Endothelial cell of umbilical vein (primary cell): Measurements from ENCODE around the gene ZNF844. TPM values are rescaled to one million over a fixed set of nuclear protein-coding genes. Genes with fewer than 3 reads are reported as not detected.
A peak's percentile ranks its signal among the peaks of the same experiment; 100 is the strongest.

Experiments
- BruUV-seq: library from RNA; stranded (reverse); fragments of 400-500 nt; replicated peaks from 2 replicates; lab custom pipeline; 2021; lab: Mats Ljungman, UMichigan
- CTCF ChIA-PET: fragments of 300-600, 350-600 bp; sonication (Branson Sonifier 250); formaldehyde crosslinking; loops from one replicate; lab custom pipeline; 2021; ENCODE audit warnings: antibody characterized with exemption, inconsistent platforms; lab: Charles Lee
- POLR2A ChIA-PET: fragments of 300-600, 350-600 bp; sonication (Branson Sonifier 250); formaldehyde crosslinking; loops from one replicate; lab custom pipeline; 2021; ENCODE audit warnings: antibody characterized with exemption, inconsistent platforms; lab: Charles Lee
- DNase-seq: peaks from one replicate; pipeline ENCODE4 v3.0.0-alpha.2; 2011; ENCODE audit warnings: low read depth, low spot score
- FAIRE-seq: peaks from 2 replicates; lab custom pipeline; 2011; peaks lifted over from hg19 to GRCh38; lab: Jason Lieb, UNC
- H2AFZ ChIP-seq: 2 replicates; pipeline ENCODE4 v1.6.0; 2012; ENCODE audit warnings: low read depth, low read length, control low read depth, inconsistent platforms
- H3K27ac ChIP-seq: 2 replicates; pipeline ENCODE4 v1.5.1; 2011; ENCODE audit warnings: low read depth, mild to moderate bottlenecking, control low read depth, low read length, moderate library complexity; ENCODE audit not compliant: insufficient read depth
- H3K27me3 ChIP-seq, 2 experiments: 2 replicates each; pipeline versions ENCODE4 v1.6.0 to v1.6.1; 2011; ENCODE audit warnings: low read length in 2 of 2, mixed read lengths in 1 of 2; ENCODE audit not compliant: control insufficient read depth in 2 of 2, insufficient read depth in 2 of 2
- H3K36me3 ChIP-seq, 2 experiments: 2 replicates in 1 of 2; 3 replicates in 1 of 2; pipeline ENCODE4 v1.5.1; 2011; ENCODE audit warnings: low read length in 2 of 2, mild to moderate bottlenecking in 1 of 2, moderate library complexity in 1 of 2; ENCODE audit not compliant: control insufficient read depth in 2 of 2, insufficient read depth in 2 of 2; ENCODE audit errors: extremely low read depth in 1 of 2
- H3K4me1 ChIP-seq: 3 replicates; pipeline ENCODE4 v1.5.1; 2011; ENCODE audit warnings: mild to moderate bottlenecking, low read length; ENCODE audit not compliant: control insufficient read depth, insufficient read depth; ENCODE audit errors: extremely low read depth
- H3K4me2 ChIP-seq: 2 replicates; pipeline ENCODE4 v1.6.1; 2011; ENCODE audit warnings: low read length, control low read depth, mixed read lengths; ENCODE audit not compliant: insufficient read depth
- H3K4me3 ChIP-seq, 3 experiments: fragments of 200-600 bp in 1 of 3; sonication (generic), shearing (Covaris generic) in 1 of 3; replicated peaks in 1 of 3; 2 replicates each; pipeline ENCODE4 v1.5.1; 2011 to 2016; ENCODE audit warnings: control low read depth in 3 of 3, low read length in 3 of 3, mild to moderate bottlenecking in 2 of 3, inconsistent platforms in 1 of 3, low read depth in 1 of 3, moderate library complexity in 1 of 3; ENCODE audit not compliant: insufficient read depth in 1 of 3
- H3K79me2 ChIP-seq: 2 replicates; pipeline ENCODE4 v1.6.0; 2012; ENCODE audit warnings: low read length, inconsistent platforms; ENCODE audit not compliant: control insufficient read depth, insufficient read depth
- H3K9ac ChIP-seq: replicated peaks from 2 replicates; pipeline ENCODE3; 2011; ENCODE audit warnings: low read length, control low read depth; ENCODE audit not compliant: insufficient read depth; ENCODE audit errors: extremely low read depth
- H3K9me1 ChIP-seq: replicated peaks from 3 replicates; pipeline ENCODE4 v1.6.0; 2011; ENCODE audit warnings: mild to moderate bottlenecking, low read length; ENCODE audit not compliant: control insufficient read depth, insufficient read depth; ENCODE audit errors: extremely low read depth
- H3K9me3 ChIP-seq: replicated peaks from 2 replicates; pipeline ENCODE4 v1.5.1; 2012; ENCODE audit warnings: low read length, inconsistent platforms; ENCODE audit not compliant: control insufficient read depth, insufficient read depth
- H4K20me1 ChIP-seq: replicated peaks from 2 replicates; pipeline ENCODE3; 2011; ENCODE audit warnings: mild to moderate bottlenecking, low read length; ENCODE audit not compliant: control insufficient read depth, insufficient read depth; ENCODE audit errors: extremely low read depth
- EZH2 ChIP-seq: IDR thresholded peaks from 2 replicates; pipeline ENCODE4 v1.6.1; 2012; ENCODE audit warnings: borderline replicate concordance, low read depth, mild to moderate bottlenecking, moderate library complexity, low read length, inconsistent platforms; ENCODE audit not compliant: severe bottlenecking
- FOS ChIP-seq: IDR thresholded peaks from 2 replicates; pipeline ENCODE4 v1.6.1; 2011; ENCODE audit warnings: mild to moderate bottlenecking, low read length, moderate library complexity, borderline replicate concordance; ENCODE audit not compliant: insufficient read depth
- GATA2 ChIP-seq: IDR thresholded peaks from 2 replicates; pipeline ENCODE4 v1.7.0; 2011; ENCODE audit warnings: low read depth, mild to moderate bottlenecking, moderate library complexity, mixed read lengths, low read length; ENCODE audit not compliant: insufficient read length, insufficient read depth
- JUN ChIP-seq: IDR thresholded peaks from 2 replicates; pipeline ENCODE4 v1.6.1; 2011; ENCODE audit warnings: borderline replicate concordance, low read depth; ENCODE audit not compliant: insufficient read length, insufficient read depth
- MYC ChIP-seq: IDR thresholded peaks from one replicate; pipeline ENCODE4 v1.6.1; 2011; ENCODE audit warnings: mild to moderate bottlenecking, low read depth, low read length
- POLR2A ChIP-seq: IDR thresholded peaks from 2 replicates; pipeline ENCODE4 v1.6.1; 2012; ENCODE audit warnings: low read depth, mild to moderate bottlenecking, control low read depth, low read length
- POLR2AphosphoS5 ChIP-seq: IDR thresholded peaks from 2 replicates; pipeline ENCODE4 v1.6.1; 2012; ENCODE audit warnings: low read depth, mild to moderate bottlenecking, control low read depth, low read length, moderate library complexity; ENCODE audit not compliant: insufficient read depth
- dilution Hi-C: fragments of 300-500 bp; cut with MboI; formaldehyde crosslinking; loops from one replicate; pipeline ENCODE4 v1.15.0; 2019; ENCODE audit warnings: low sequenced_read_pairs; ENCODE audit not compliant: extremely low pct_ligation_motif_present
- intact Hi-C: fragments of 100-400 bp; cut with micrococcal nuclease; formaldehyde crosslinking; loops from one replicate; pipeline ENCODE4 v1.10.0; 2022
- polyA plus RNA-seq, 4 experiments: library from polyadenylated mRNA; depleted of rRNA in 3 of 4; stranded (reverse) in 3 of 4; unstranded in 1 of 4; fragments of >200 nt; gene quantifications; 2 replicates each; pipeline versions ENCODE4 v1.2.1 to v1.2.3, GENCODE V29; 2011 to 2012; ENCODE audit warnings: missing spikeins in 1 of 4
- total RNA-seq: library from RNA; stranded (reverse); gene quantifications from 2 replicates; pipeline ENCODE4 v1.2.3, GENCODE V29; 2021
- TF ChIP-seq, protein P1 (sequence below): IDR thresholded peaks from 2 replicates; pipeline ENCODE4 v1.6.1; 2011; ENCODE audit not compliant: insufficient read depth, insufficient read length
- TF ChIP-seq, protein P2 (sequence below), 2 donors: IDR thresholded peaks; 1 replicate in 1 of 2; 2 replicates in 1 of 2; pipeline ENCODE4 v1.5.1; 2011; ENCODE audit warnings: low read length in 2 of 2, mild to moderate bottlenecking in 2 of 2, moderate library complexity in 2 of 2, control low read depth in 1 of 2, inconsistent platforms in 1 of 2, low read depth in 1 of 2; ENCODE audit not compliant: insufficient read depth in 1 of 2; ENCODE audit errors: extremely low read depth in 1 of 2

ZNF844 gene
- total and polyA plus RNA-seq, 2 donors (not counting 3 experiments of a cell fraction or from before 2014, with no cell fraction given) = 0.90 to 3.8 TPM

DNA sequence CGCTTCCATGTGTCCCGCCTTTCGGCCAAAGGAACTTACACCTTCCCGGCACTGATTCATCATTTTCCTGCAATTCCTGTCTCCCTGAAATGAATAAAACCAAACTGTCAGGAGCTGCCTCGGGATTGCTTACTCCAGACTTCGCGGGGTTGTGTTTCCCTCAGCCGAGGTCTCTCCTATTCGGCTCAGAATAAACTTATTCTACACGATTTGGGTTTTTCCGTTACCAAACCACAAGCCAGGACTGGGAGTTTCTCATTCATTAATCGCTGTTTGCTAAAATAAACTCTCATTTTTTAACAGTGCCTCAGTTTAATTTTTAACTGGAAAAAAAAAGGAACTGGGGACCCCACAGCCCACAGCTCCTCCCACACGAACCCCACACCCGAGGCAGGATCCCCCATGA is 12.4 kb upstream of the ZNF844 start:
- H3K9ac ChIP-seq = peak overlapping the region; percentile 8
- H3K9me3 ChIP-seq = no peaks in the 10 kb centered on the region
- H3K79me2 ChIP-seq = no peaks in the 10 kb centered on the region
- TF ChIP-seq, protein P1, sequence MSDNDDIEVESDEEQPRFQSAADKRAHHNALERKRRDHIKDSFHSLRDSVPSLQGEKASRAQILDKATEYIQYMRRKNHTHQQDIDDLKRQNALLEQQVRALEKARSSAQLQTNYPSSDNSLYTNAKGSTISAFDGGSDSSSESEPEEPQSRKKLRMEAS = no peak
- TF ChIP-seq MYC = no peak
- no peak for TF ChIP-seq FOS
- TF ChIP-seq POLR2A = no peak
- TF ChIP-seq POLR2AphosphoS5 = no peak
- no peak for TF ChIP-seq GATA2
- no peak for TF ChIP-seq EZH2
- TF ChIP-seq, protein P2, sequence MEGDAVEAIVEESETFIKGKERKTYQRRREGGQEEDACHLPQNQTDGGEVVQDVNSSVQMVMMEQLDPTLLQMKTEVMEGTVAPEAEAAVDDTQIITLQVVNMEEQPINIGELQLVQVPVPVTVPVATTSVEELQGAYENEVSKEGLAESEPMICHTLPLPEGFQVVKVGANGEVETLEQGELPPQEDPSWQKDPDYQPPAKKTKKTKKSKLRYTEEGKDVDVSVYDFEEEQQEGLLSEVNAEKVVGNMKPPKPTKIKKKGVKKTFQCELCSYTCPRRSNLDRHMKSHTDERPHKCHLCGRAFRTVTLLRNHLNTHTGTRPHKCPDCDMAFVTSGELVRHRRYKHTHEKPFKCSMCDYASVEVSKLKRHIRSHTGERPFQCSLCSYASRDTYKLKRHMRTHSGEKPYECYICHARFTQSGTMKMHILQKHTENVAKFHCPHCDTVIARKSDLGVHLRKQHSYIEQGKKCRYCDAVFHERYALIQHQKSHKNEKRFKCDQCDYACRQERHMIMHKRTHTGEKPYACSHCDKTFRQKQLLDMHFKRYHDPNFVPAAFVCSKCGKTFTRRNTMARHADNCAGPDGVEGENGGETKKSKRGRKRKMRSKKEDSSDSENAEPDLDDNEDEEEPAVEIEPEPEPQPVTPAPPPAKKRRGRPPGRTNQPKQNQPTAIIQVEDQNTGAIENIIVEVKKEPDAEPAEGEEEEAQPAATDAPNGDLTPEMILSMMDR (IDR thresholded peaks at IDR 0.05; ENCODE audit: extremely low read depth in 1 of 2, insufficient read depth in 1 of 2, low read depth in 1 of 2, low read length in 2 of 2) = no peak
- TF ChIP-seq JUN = no peak
- no TSS peak for BruUV-seq
- CTCF ChIA-PET = no interaction called here
- H3K27ac ChIP-seq = no peak overlapping the region
- H2AFZ ChIP-seq = peak overlapping the region; percentile 76
- no peaks in the 10 kb centered on the region for H3K27me3 ChIP-seq
- peak overlapping the region; percentile 98 for H3K4me2 ChIP-seq
- peaks cover 10% of the 10 kb centered on the region for H3K4me1 ChIP-seq
- H4K20me1 ChIP-seq = no peaks in the 10 kb centered on the region
- dilution Hi-C loops = no loop called here
- no peaks in the 10 kb centered on the region for H3K36me3 ChIP-seq
- DNase-seq (peak; percentile 7), FAIRE-seq (no peak)
- intact Hi-C loops = no loop called here
- H3K9me1 ChIP-seq = no peaks in the 10 kb centered on the region
- POLR2A ChIA-PET = no interaction called here
- H3K4me3 ChIP-seq = peak overlapping the region; percentile 8 to 54 (median 43)
